22Rv1 (cell line): ENCODE data around the gene NDOR1.
"Not testable (repeated sequence)": the region's sequence is repeated elsewhere in the genome, so short reads cannot be mapped to it uniquely, and the experiment has no call there.

Source experiments
- CTCF ChIP-seq: fragments of 450-650 bp; IDR thresholded peaks from 2 replicates; pipeline ENCODE4 v1.5.1; 2017; ENCODE audit warnings: mild to moderate bottlenecking
- ZFX ChIP-seq: fragments of 450-650 bp; IDR thresholded peaks from 2 replicates; pipeline ENCODE4 v1.6.1; 2017; ENCODE audit warnings: antibody characterized with exemption, borderline replicate concordance

DNA sequence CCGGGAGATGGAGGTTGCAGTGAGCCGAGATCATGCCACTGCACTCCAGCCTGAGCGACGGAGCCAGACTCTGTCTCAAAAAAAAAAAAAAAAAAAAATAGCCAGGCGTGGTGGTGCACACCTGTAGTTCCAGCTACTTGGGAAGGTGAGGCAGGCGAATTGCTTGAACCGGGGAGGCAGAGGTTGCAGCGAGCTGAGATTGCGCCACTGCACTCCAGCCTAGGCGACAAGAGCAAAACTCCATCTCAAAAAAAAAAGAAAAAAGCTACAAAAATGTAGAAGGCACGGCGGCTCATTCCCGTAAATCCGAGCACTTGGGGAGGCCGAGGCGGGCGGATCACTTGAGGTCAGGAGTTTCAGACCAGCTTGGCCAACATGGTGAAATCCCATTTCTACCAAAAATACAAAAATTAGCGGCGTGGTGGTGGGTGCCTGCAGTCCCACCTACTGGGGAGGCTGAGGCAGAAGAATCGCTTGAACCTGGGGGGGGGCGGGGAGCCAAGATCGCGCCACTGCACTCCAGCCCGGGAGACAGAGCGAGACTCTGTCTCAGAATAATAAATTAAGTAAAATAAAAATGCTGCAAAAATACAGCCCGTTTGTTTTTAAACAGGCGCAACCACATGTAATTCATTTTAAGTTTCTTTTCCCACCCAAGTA, 34.2 kb downstream of the NDOR1 start:
- TF ChIP-seq CTCF, ZFX: not testable (repeated sequence)
